LNCaP clone FGC (cell line): ENCODE measurements around the gene GPC6.
"Not testable (repeated sequence)": the region's sequence is repeated elsewhere in the genome, so short reads cannot be mapped to it uniquely, and the experiment has no call there.

Source experiments
- DNase-seq: peaks from one replicate; pipeline ENCODE4 v3.0.0-alpha.2; 2011; ENCODE audit warnings: low read depth
- H3K4me3 ChIP-seq: 2 replicates; pipeline ENCODE4 v1.5.1; 2011; ENCODE audit warnings: mild to moderate bottlenecking, low read depth, low read length, control low read depth
- TF ChIP-seq, protein P1 (sequence below): IDR thresholded peaks from 2 replicates; pipeline ENCODE4 v1.5.1; 2012; ENCODE audit warnings: mild to moderate bottlenecking; ENCODE audit not compliant: control insufficient read depth, insufficient read depth; ENCODE audit errors: extremely low read depth

The GPC6 gene

GRCh38 chr13:93200626-93201025 lies 26.0 kb upstream of the GPC6 start:
- TF ChIP-seq, protein P1, sequence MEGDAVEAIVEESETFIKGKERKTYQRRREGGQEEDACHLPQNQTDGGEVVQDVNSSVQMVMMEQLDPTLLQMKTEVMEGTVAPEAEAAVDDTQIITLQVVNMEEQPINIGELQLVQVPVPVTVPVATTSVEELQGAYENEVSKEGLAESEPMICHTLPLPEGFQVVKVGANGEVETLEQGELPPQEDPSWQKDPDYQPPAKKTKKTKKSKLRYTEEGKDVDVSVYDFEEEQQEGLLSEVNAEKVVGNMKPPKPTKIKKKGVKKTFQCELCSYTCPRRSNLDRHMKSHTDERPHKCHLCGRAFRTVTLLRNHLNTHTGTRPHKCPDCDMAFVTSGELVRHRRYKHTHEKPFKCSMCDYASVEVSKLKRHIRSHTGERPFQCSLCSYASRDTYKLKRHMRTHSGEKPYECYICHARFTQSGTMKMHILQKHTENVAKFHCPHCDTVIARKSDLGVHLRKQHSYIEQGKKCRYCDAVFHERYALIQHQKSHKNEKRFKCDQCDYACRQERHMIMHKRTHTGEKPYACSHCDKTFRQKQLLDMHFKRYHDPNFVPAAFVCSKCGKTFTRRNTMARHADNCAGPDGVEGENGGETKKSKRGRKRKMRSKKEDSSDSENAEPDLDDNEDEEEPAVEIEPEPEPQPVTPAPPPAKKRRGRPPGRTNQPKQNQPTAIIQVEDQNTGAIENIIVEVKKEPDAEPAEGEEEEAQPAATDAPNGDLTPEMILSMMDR: no peak
- no peak for DNase-seq
- H3K4me3 ChIP-seq: no peak overlapping the region

DNA sequence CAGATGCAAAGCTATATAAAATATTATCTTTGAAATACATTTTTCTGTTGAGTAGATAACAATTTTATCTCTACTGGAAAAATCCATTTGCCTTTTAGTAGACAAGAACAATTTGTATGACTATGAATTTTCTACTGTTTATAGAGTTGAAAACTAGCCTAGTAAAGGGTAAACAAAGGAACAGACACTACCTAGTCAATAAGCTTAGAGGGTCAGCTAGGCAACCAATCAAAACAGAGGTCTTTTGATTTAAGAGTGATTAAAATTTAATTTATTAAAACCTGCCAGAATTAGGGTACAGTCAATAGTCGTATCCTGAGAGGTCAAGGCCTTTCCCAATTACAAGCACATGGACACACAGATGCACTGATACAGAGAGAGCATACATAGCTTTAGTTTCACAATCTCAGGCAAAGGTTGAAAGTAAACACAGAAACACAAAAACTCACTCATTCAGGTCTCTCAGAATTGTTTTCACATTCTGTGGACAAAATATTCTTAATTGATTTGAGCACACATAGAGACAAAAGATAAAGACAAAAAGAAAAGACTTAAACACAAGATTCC lies 24.5 kb upstream of the GPC6 start:
- H3K4me3 ChIP-seq: no peak overlapping the region
- TF ChIP-seq, protein P1: no peak
- DNase-seq: peak; percentile 81

- DNase-seq, H3K4me3 ChIP-seq: not testable (repeated sequence)
Observed at GRCh38 chr13:93206778-93207392, 19.7 kb upstream of the GPC6 start.

DNA sequence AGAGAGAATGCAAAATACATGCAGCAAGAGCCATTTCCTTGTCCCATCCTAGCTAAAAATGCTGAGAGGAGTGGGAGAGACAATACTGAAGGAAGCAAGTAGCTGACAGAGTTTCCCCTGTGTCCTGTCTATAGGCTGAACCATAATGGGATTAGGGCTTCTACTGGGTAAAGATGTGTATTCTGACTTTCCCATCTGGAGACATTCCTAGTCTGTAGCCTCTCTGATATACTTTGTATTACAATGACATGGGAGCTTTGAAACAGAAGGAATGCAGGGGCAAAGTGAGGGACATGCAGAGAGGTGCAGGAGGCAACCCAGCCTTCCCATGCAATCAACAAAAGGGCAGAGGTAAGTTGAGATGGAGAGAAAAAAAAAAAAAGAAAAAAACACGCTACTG lies 10.5 kb upstream of the GPC6 start:
- TF ChIP-seq, protein P1: no peak
- DNase-seq: no peak
- no peak overlapping the region for H3K4me3 ChIP-seq

GRCh38 chr13:93217721-93218261 lies 8.8 kb upstream of the GPC6 start:
- no peak for DNase-seq
- no peak overlapping the region for H3K4me3 ChIP-seq
- TF ChIP-seq, protein P1: no peak

GRCh38 chr13:93218583-93218982 lies 8.0 kb upstream of the GPC6 start:
- TF ChIP-seq, protein P1: no peak
- no peak overlapping the region for H3K4me3 ChIP-seq
- DNase-seq: no peak

DNA sequence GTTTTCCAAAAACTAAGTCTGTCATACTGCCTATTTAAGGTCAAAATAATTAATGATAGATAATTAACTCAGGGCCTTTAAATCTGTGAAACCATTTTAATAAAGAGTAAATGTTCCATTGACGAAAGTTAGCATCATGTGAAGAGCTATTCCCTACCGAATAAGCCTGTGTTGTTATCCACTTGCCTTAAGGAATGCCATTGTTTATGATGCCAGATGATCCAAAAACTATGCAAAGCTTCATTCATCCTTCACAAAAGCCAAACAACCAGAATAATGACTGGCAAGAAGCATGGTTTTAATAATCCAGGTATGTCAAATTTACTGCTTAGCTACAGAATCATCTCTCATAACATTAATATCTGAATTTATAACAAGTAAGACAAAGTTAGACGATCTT lies 6.5 kb upstream of the GPC6 start:
- H3K4me3 ChIP-seq: no peak overlapping the region
- TF ChIP-seq, protein P1: no peak
- DNase-seq: no peak
